BE2C (cell line): ENCODE data around the gene NEURL3.

ENCODE experiments used
- DNase-seq: peaks from one replicate; pipeline ENCODE4 v3.0.0-alpha.2; 2020
- H3K27me3 ChIP-seq: fragments of 250-450 bp; sonication (Bioruptor Pico); 2 replicates; pipeline ENCODE4 v1.5.1; 2020; ENCODE audit warnings: mild to moderate bottlenecking
- H3K36me3 ChIP-seq: fragments of 250-450 bp; sonication (Bioruptor Pico); 2 replicates; pipeline ENCODE4 v1.5.1; 2020; ENCODE audit warnings: mild to moderate bottlenecking
- H3K4me1 ChIP-seq: fragments of 250-450 bp; sonication (Bioruptor Pico); 2 replicates; pipeline ENCODE4 v1.5.1; 2020
- H3K4me3 ChIP-seq: 2 replicates; pipeline ENCODE4 v1.5.1; 2011; ENCODE audit warnings: low read depth, low read length
- H3K9me3 ChIP-seq: fragments of 250-450 bp; sonication (Bioruptor Pico); 2 replicates; pipeline ENCODE4 v1.5.1; 2020
- TF ChIP-seq, protein P1 (sequence below): IDR thresholded peaks from 2 replicates; pipeline ENCODE4 v1.5.1; 2012; ENCODE audit warnings: mild to moderate bottlenecking, low read depth, low read length

The NEURL3 gene

GRCh38 chr2:96486696-96487095, 18.5 kb downstream of the NEURL3 start:
- Histone ChIP-seq H3K9me3 (no peaks in the 10 kb centered on the region), H3K4me3 (no peak overlapping the region), H3K36me3 (no peaks in the 10 kb centered on the region), H3K27me3 (no peaks in the 10 kb centered on the region), H3K4me1 (no peaks in the 10 kb centered on the region)
- TF ChIP-seq, protein P1, sequence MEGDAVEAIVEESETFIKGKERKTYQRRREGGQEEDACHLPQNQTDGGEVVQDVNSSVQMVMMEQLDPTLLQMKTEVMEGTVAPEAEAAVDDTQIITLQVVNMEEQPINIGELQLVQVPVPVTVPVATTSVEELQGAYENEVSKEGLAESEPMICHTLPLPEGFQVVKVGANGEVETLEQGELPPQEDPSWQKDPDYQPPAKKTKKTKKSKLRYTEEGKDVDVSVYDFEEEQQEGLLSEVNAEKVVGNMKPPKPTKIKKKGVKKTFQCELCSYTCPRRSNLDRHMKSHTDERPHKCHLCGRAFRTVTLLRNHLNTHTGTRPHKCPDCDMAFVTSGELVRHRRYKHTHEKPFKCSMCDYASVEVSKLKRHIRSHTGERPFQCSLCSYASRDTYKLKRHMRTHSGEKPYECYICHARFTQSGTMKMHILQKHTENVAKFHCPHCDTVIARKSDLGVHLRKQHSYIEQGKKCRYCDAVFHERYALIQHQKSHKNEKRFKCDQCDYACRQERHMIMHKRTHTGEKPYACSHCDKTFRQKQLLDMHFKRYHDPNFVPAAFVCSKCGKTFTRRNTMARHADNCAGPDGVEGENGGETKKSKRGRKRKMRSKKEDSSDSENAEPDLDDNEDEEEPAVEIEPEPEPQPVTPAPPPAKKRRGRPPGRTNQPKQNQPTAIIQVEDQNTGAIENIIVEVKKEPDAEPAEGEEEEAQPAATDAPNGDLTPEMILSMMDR = no peak
- no peak for DNase-seq

DNA sequence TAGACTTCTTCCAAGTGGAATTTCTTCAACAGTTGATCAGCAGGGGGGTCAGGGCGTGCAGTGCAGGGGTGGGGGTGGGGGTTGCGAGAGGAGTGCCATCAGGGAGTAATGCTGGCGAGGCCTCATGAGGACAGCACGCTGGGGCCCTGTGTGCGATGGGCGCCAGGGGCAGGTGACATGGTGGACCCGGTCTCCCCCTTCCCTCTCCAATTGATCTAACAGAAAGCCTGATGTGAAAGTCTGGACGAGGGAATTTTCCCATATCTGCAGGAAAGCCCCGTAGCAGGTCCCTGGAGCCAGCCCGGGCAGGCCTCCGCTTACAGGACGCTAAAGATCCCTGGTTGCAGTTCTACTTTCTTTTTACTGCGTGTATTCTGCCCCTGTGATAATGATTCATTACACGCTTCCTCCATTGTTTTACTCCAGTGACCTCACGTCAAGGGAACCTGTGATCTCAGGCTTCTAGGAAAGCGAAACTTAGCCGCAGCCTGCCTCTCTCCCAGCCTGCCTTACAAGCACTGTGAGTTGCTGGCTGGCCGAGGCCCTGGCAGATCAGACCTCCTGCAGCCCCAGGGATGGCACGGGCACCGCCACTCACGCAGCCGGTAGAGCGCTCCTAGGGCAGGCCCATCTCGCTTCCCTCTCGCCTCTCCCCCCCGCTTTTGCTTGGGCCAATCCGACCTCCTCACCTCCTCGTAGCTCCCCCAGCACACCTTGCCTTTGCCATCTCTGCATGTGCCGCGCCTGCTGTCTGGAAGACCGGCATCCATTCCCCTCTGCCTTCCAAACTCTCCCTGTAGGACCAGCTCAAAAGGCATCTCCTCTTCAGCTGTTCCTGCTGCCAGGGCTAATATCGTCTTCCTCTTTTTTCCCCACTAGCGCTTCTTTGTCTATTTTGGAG, 19.2 kb downstream of the NEURL3 start:
- no peaks in the 10 kb centered on the region for H3K9me3 ChIP-seq
- DNase-seq = no peak
- TF ChIP-seq, protein P1 = no peak
- H3K4me3 ChIP-seq = no peak overlapping the region
- H3K4me1 ChIP-seq = no peaks in the 10 kb centered on the region
- H3K27me3 ChIP-seq = no peaks in the 10 kb centered on the region
- H3K36me3 ChIP-seq = no peaks in the 10 kb centered on the region

DNA sequence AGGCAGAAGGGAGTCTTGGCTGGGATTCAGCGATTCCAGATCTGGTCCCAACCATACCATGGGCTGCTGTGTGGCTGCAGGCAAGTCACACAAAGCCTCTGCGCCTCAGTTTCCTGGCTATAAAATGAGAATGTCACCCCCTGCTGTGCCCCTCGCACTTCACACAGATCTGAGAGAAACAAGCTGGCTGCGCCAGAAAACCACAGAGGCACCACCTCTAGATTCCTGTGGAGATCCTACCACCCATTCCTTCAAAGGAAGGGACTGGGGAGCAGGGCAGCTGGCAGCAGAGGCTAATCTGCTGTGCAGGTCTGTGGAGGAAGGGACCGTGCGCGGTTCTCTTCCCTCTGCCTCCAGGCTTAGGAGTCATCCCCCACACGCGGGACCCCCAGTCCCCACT, 19.8 kb downstream of the NEURL3 start:
- H3K36me3 ChIP-seq = no peaks in the 10 kb centered on the region
- H3K4me3 ChIP-seq = no peak overlapping the region
- no peak for DNase-seq
- no peaks in the 10 kb centered on the region for H3K27me3 ChIP-seq
- TF ChIP-seq, protein P1 = no peak
- H3K9me3 ChIP-seq = no peaks in the 10 kb centered on the region
- no peaks in the 10 kb centered on the region for H3K4me1 ChIP-seq

- no peak for DNase-seq
- H3K4me1 ChIP-seq = no peaks in the 10 kb centered on the region
- no peaks in the 10 kb centered on the region for H3K9me3 ChIP-seq
These were observed 21.1 kb downstream of the NEURL3 start for GRCh38 chr2:96484091-96484490.

GRCh38 chr2:96477458-96477857, 27.7 kb downstream of the NEURL3 start:
- TF ChIP-seq, protein P1 = no peak
- Histone ChIP-seq H3K4me3 (no peak overlapping the region), H3K27me3 (no peaks in the 10 kb centered on the region), H3K9me3 (no peaks in the 10 kb centered on the region), H3K4me1 (no peaks in the 10 kb centered on the region), H3K36me3 (no peaks in the 10 kb centered on the region)
- DNase-seq = no peak

More at GRCh38 chr2:96484091-96484490, 21.1 kb downstream of the NEURL3 start:
- TF ChIP-seq, protein P1 = no peak
- Histone ChIP-seq H3K27me3 (no peaks in the 10 kb centered on the region), H3K4me3 (no peak overlapping the region), H3K36me3 (no peaks in the 10 kb centered on the region)

GRCh38 chr2:96471772-96472171, 33.4 kb downstream of the NEURL3 start:
- DNase-seq = no peak
- H3K4me3 ChIP-seq = no peak overlapping the region
- H3K9me3 ChIP-seq = no peaks in the 10 kb centered on the region
- H3K36me3 ChIP-seq = no peaks in the 10 kb centered on the region
- no peaks in the 10 kb centered on the region for H3K27me3 ChIP-seq
- TF ChIP-seq, protein P1 = no peak
- H3K4me1 ChIP-seq = no peaks in the 10 kb centered on the region
